DOHH2 (cell line): Measurements from ENCODE around the gene TTC23.

Source experiments
- EZH2phosphoT487 ChIP-seq: fragments of 200-600 bp; sonication (generic); IDR thresholded peaks from 2 replicates; pipeline ENCODE4 v1.6.1; 2017; ENCODE audit warnings: borderline replicate concordance, mild to moderate bottlenecking, antibody characterized with exemption, low read length, moderate library complexity, mixed read lengths
- TF ChIP-seq, protein P1 (sequence below): fragments of 200-600 bp; sonication (generic); IDR thresholded peaks from one replicate; pipeline ENCODE4 v1.5.1; 2014; ENCODE audit warnings: antibody characterized with exemption, mild to moderate bottlenecking, low read depth, low read length; ENCODE audit not compliant: poor library complexity, severe bottlenecking

DNA sequence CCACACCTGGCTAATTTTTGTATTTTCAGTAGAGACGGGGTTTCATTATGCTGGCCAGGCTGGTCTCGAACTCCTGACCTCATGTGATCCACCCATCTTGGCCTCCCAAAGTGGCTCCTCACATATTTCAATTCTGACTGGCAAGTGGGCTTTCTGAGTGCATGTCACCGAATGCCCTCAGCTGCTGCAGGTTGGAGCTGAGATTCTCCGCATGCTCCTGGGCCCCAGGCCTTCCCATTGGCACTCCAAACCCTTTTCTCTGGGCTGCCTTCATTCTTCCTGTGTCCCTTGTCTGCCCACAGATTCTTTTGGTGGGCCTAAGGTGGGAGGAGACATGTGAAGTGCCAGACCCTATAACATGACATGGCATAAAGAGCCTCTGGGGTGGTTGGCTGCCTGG lies 77.2 kb downstream of the TTC23 start:
- TF ChIP-seq, protein P1, sequence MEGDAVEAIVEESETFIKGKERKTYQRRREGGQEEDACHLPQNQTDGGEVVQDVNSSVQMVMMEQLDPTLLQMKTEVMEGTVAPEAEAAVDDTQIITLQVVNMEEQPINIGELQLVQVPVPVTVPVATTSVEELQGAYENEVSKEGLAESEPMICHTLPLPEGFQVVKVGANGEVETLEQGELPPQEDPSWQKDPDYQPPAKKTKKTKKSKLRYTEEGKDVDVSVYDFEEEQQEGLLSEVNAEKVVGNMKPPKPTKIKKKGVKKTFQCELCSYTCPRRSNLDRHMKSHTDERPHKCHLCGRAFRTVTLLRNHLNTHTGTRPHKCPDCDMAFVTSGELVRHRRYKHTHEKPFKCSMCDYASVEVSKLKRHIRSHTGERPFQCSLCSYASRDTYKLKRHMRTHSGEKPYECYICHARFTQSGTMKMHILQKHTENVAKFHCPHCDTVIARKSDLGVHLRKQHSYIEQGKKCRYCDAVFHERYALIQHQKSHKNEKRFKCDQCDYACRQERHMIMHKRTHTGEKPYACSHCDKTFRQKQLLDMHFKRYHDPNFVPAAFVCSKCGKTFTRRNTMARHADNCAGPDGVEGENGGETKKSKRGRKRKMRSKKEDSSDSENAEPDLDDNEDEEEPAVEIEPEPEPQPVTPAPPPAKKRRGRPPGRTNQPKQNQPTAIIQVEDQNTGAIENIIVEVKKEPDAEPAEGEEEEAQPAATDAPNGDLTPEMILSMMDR = no peak
- no peak for TF ChIP-seq EZH2phosphoT487
